Hepatocyte (in vitro differentiated cells): ENCODE results near the gene SUPT7L. TPM values are rescaled to one million over a fixed set of nuclear protein-coding genes. Genes with fewer than 3 reads are reported as not detected.

Source experiments
- DNase-seq: peaks from one replicate; pipeline ENCODE4 v3.0.0-alpha.2; 2016; ENCODE audit warnings: low spot score
- H2AFZ ChIP-seq: fragments of 200-600 bp; sonication (generic); 2 replicates; pipeline ENCODE4 v1.6.0; 2016; ENCODE audit warnings: antibody characterized with exemption, mild to moderate bottlenecking
- H3K27ac ChIP-seq: fragments of 200-600 bp; sonication (generic); 2 replicates; pipeline ENCODE4 v1.5.1; 2016; ENCODE audit warnings: mild to moderate bottlenecking
- H3K27me3 ChIP-seq: fragments of 200-600 bp; sonication (generic); 2 replicates; pipeline ENCODE4 v1.6.1; 2016
- H3K36me3 ChIP-seq: fragments of 200-600 bp; sonication (generic); replicated peaks from 2 replicates; pipeline ENCODE4 v1.5.1; 2016; ENCODE audit warnings: low read depth; ENCODE audit not compliant: insufficient read depth
- H3K4me1 ChIP-seq: fragments of 200-600 bp; sonication (generic); 2 replicates; pipeline ENCODE4 v1.5.1; 2016; ENCODE audit warnings: mild to moderate bottlenecking, moderate library complexity; ENCODE audit not compliant: insufficient read depth
- H3K4me2 ChIP-seq: fragments of 200-600 bp; sonication (generic); 2 replicates; pipeline ENCODE4 v1.6.0; 2016
- H3K4me3 ChIP-seq: fragments of 200-600 bp; sonication (generic); 2 replicates; pipeline ENCODE4 v1.5.1; 2016; ENCODE audit warnings: mild to moderate bottlenecking
- H3K79me2 ChIP-seq: fragments of 200-600 bp; sonication (generic); 2 replicates; pipeline ENCODE4 v1.6.0; 2017; ENCODE audit warnings: mild to moderate bottlenecking
- H3K9me2 ChIP-seq: fragments of 200-600 bp; sonication (generic); replicated peaks from 2 replicates; pipeline ENCODE4 v1.6.0; 2017; ENCODE audit warnings: mild to moderate bottlenecking; ENCODE audit not compliant: insufficient read depth
- H3K9me3 ChIP-seq: fragments of 200-600 bp; sonication (generic); 2 replicates; pipeline ENCODE4 v1.5.1; 2016; ENCODE audit warnings: low read depth, mild to moderate bottlenecking
- H4K20me1 ChIP-seq: fragments of 200-600 bp; sonication (generic); 2 replicates; pipeline ENCODE4 v1.6.0; 2016; ENCODE audit warnings: mild to moderate bottlenecking; ENCODE audit not compliant: insufficient read depth, poor library complexity, severe bottlenecking
- EZH2 ChIP-seq: fragments of 200-600 bp; sonication (generic); IDR thresholded peaks from 2 replicates; pipeline ENCODE4 v1.6.1; 2016; ENCODE audit warnings: antibody characterized with exemption, mild to moderate bottlenecking, borderline replicate concordance
- EZH2phosphoT487 ChIP-seq: fragments of 200-600 bp; sonication (generic); IDR thresholded peaks from one replicate; pipeline ENCODE4 v1.6.1; 2018; ENCODE audit warnings: antibody characterized with exemption, mild to moderate bottlenecking, low read depth, moderate library complexity; ENCODE audit not compliant: unreplicated experiment, severe bottlenecking
- WGBS: methylation state at CpG from one replicate; pipeline ENCODE4 v1.1.6; 2016; ENCODE audit warnings: low lambda C conversion rate; ENCODE audit errors: missing lambda C conversion rate; 5-methylcytosine and 5-hydroxymethylcytosine counted together
- polyA plus RNA-seq: library from polyadenylated mRNA; unstranded; fragments of >200 nt; fragmentation: Nextera tagmentation; extraction: Ambion mirVana; gene quantifications from 2 replicates; pipeline ENCODE4 v1.2.1, GENCODE V29; 2016
- total RNA-seq: library from RNA; depleted of rRNA; stranded (reverse); fragments of >200 nt; gene quantifications from 2 replicates; pipeline ENCODE4 v1.2.3, GENCODE V29; 2014
- TF ChIP-seq, protein P1 (sequence below): fragments of 200-600 bp; sonication (generic); IDR thresholded peaks from 2 replicates; pipeline ENCODE4 v1.5.1; 2016; ENCODE audit warnings: antibody characterized with exemption, mild to moderate bottlenecking; ENCODE audit not compliant: poor library complexity

The SUPT7L gene
- total and polyA plus RNA-seq, 2 experiments from 2014 or later: 27.3 to 43.3 TPM

DNA sequence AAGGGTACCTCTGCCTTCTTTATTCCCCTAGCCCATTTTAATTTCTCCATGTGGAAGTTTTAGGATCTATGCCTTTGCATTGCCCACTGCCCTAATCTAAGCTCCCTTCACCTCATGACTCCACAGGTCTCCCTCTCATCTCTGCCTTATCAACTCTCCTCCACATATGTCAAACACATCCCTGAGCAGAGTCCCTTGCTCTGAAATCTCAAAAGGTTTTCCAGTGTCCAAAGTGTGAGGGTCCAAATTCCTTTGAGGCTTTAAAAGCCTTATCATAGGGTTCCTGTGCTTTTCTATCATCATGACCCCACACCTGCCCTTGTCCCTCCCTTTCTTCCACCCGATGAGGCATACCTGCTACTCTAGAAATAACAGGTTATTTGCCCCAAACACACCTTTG lies 38.9 kb upstream of the SUPT7L start:
- H3K36me3 ChIP-seq: no peaks in the 10 kb centered on the region
- no peaks in the 10 kb centered on the region for H3K9me2 ChIP-seq
- peaks cover 23% of the 10 kb centered on the region for H3K4me1 ChIP-seq
- peak overlapping the region; percentile 75 for H3K27ac ChIP-seq
- H3K79me2 ChIP-seq: no peaks in the 10 kb centered on the region
- H3K27me3 ChIP-seq: no peaks in the 10 kb centered on the region
- no peak overlapping the region for H2AFZ ChIP-seq
- H3K4me2 ChIP-seq: no peak overlapping the region
- TF ChIP-seq EZH2: no peak
- TF ChIP-seq EZH2phosphoT487: no peak
- TF ChIP-seq, protein P1, sequence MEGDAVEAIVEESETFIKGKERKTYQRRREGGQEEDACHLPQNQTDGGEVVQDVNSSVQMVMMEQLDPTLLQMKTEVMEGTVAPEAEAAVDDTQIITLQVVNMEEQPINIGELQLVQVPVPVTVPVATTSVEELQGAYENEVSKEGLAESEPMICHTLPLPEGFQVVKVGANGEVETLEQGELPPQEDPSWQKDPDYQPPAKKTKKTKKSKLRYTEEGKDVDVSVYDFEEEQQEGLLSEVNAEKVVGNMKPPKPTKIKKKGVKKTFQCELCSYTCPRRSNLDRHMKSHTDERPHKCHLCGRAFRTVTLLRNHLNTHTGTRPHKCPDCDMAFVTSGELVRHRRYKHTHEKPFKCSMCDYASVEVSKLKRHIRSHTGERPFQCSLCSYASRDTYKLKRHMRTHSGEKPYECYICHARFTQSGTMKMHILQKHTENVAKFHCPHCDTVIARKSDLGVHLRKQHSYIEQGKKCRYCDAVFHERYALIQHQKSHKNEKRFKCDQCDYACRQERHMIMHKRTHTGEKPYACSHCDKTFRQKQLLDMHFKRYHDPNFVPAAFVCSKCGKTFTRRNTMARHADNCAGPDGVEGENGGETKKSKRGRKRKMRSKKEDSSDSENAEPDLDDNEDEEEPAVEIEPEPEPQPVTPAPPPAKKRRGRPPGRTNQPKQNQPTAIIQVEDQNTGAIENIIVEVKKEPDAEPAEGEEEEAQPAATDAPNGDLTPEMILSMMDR: no peak
- DNase-seq: peak; percentile 25
- no peak overlapping the region for H3K4me3 ChIP-seq
- H3K9me3 ChIP-seq: no peaks in the 10 kb centered on the region
- 68% methylated on average over 1 of the region's 1 CpG for WGBS
- H4K20me1 ChIP-seq: no peaks in the 10 kb centered on the region

DNA sequence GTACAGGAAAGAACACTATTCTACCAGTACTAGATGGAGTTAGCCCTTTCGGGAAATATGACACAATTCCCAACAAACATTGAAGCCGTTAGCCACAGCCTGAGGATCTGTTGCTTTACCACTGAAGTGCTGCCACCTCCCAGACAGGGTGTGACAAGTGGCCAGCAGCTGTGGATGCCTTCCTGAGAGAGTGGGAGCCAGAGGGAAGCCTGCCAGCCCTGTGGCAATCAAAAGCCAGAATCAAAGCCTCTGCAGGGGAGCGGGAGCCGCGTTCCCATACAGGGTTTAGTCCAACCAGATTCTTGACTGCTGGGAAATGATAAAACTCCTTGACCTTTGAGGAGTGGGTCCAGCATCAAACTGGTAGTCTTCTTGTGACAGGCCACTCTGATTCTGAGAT lies 38.3 kb upstream of the SUPT7L start:
- no peak overlapping the region for H3K4me2 ChIP-seq
- TF ChIP-seq EZH2phosphoT487: no peak
- TF ChIP-seq, protein P1: no peak
- no peak for TF ChIP-seq EZH2
- H2AFZ ChIP-seq: no peak overlapping the region
- DNase-seq: no peak
- no peaks in the 10 kb centered on the region for H3K27me3 ChIP-seq
- H4K20me1 ChIP-seq: no peaks in the 10 kb centered on the region
- peak overlapping the region; percentile 25 for H3K27ac ChIP-seq
- no peaks in the 10 kb centered on the region for H3K36me3 ChIP-seq
- no peaks in the 10 kb centered on the region for H3K9me3 ChIP-seq
- WGBS: 71% methylated on average over 5 of the region's 5 CpGs
- no peaks in the 10 kb centered on the region for H3K79me2 ChIP-seq
- no peak overlapping the region for H3K4me3 ChIP-seq
- no peaks in the 10 kb centered on the region for H3K9me2 ChIP-seq
- peaks cover 20% of the 10 kb centered on the region for H3K4me1 ChIP-seq

DNA sequence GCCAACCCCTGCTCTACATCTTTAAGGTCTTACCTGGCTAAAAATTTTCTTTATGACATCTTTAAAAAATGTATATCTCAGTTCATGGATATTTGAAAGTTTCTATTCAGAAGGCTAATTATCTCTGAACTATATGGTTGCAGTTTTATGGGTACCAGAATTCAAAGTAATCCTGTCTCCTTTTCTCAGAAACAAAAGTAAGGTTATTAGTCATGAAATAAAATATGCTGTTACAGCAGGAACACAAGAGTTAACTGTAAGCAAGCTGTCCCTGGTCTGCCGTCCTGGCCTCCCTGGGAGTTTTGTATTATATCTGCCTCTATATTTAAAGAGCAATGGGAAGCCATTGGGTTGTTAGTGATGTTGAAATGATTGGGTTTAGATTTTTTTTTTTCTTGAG lies 34.2 kb upstream of the SUPT7L start:
- Histone ChIP-seq H3K79me2 (no peaks in the 10 kb centered on the region), H3K4me1 (no peaks in the 10 kb centered on the region), H3K4me3 (no peak overlapping the region), H3K4me2 (no peak overlapping the region), H3K27ac (no peak overlapping the region), H3K9me3 (no peaks in the 10 kb centered on the region), H3K36me3 (no peaks in the 10 kb centered on the region), H2AFZ (no peak overlapping the region), H3K27me3 (no peaks in the 10 kb centered on the region), H3K9me2 (no peaks in the 10 kb centered on the region), H4K20me1 (no peaks in the 10 kb centered on the region)
- 68% methylated on average over 1 of the region's 1 CpG for WGBS
- no peak for DNase-seq
- TF ChIP-seq EZH2phosphoT487 (no peak), EZH2 (no peak)
- TF ChIP-seq, protein P1: no peak

- no peaks in the 10 kb centered on the region for H3K9me2 ChIP-seq
- H3K4me2 ChIP-seq: no peak overlapping the region
- no peak overlapping the region for H2AFZ ChIP-seq
- DNase-seq: no peak
- TF ChIP-seq EZH2phosphoT487 (no peak), EZH2 (no peak)
- TF ChIP-seq, protein P1: no peak
- H3K36me3 ChIP-seq: no peaks in the 10 kb centered on the region
- H3K27ac ChIP-seq: no peak overlapping the region
- no peaks in the 10 kb centered on the region for H3K27me3 ChIP-seq
- no peaks in the 10 kb centered on the region for H3K4me1 ChIP-seq
- H3K4me3 ChIP-seq: no peak overlapping the region
- no peaks in the 10 kb centered on the region for H3K9me3 ChIP-seq
- no peaks in the 10 kb centered on the region for H4K20me1 ChIP-seq
- H3K79me2 ChIP-seq: no peaks in the 10 kb centered on the region
Measured at GRCh38 chr2:27690052-27690451, 26.6 kb upstream of the SUPT7L start.
